ENCODE results near the gene STK35. TPM values are rescaled to one million over a fixed set of nuclear protein-coding genes. Genes with fewer than 3 reads are reported as not detected.
A peak's percentile ranks its signal among the peaks of the same experiment; 100 is the strongest.
"Not testable (repeated sequence)": the region's sequence is repeated elsewhere in the genome, so short reads cannot be mapped to it uniquely, and the experiment has no call there.

The STK35 gene
- total and polyA plus RNA-seq, 9 donors = 5.1 to 20.2 (median 13.2) TPM

DNA sequence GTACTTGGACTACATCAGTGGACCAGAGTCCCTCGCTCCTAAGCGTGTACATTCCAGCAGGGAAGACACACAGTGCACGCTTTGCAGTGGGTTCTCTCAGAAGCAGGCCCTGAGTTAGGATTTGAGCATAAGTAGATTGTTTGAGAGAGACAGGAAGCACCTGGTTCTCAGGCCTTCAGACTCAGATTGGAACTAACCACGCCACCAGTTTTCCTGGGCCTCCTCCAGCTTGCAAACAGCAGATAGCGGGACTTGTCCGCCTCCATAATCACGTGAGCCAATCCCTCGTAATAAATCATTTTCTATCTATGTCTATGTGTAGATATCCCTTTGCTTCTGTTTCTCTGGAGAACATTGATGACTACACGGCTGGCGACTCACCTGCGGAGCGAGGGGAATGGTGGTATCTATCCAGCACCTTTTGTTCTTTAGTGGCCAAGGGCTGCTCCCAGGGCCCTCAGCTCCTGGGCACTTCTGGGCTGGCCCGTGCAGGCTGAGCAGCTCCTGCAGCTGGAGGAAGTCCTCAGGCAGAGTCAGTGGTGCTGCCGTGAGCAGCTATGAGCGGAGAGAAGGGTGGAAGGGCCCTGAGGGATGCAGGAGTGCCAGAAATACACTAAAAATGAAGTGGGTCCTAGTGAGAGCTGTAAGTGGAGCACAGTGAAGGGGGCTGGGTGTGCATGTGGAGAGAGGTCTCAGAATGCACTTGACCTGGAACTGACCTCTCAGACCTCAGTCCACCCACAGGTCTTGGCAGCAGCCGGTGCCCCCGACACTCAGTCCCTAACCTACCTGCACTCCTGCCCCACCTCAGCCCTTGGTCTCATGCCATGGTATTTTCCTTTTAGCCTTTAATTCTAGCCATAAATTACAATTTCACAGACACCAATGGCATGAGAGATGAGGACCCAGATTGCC lies 76.9 kb downstream of the STK35 start:
- no peak for TF ChIP-seq POLR2A (IDR thresholded peaks at IDR 0.05)
- TF ChIP-seq EP300 (IDR thresholded peaks at IDR 0.05) = no peak
- TF ChIP-seq, protein P1, sequence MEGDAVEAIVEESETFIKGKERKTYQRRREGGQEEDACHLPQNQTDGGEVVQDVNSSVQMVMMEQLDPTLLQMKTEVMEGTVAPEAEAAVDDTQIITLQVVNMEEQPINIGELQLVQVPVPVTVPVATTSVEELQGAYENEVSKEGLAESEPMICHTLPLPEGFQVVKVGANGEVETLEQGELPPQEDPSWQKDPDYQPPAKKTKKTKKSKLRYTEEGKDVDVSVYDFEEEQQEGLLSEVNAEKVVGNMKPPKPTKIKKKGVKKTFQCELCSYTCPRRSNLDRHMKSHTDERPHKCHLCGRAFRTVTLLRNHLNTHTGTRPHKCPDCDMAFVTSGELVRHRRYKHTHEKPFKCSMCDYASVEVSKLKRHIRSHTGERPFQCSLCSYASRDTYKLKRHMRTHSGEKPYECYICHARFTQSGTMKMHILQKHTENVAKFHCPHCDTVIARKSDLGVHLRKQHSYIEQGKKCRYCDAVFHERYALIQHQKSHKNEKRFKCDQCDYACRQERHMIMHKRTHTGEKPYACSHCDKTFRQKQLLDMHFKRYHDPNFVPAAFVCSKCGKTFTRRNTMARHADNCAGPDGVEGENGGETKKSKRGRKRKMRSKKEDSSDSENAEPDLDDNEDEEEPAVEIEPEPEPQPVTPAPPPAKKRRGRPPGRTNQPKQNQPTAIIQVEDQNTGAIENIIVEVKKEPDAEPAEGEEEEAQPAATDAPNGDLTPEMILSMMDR (IDR thresholded peaks at IDR 0.05) = no peak
- WGBS, 3 donors = 16 to 20% (median 19%) methylated on average over 17 of the region's 17 CpGs
- Histone ChIP-seq H3K9me3 (no peaks in the 10 kb centered on the region), H3K27me3 (no peaks in the 10 kb centered on the region), H3K36me3 (no peaks in the 10 kb centered on the region), H3K4me1 (ENCODE audit: insufficient read depth) (peaks cover 1% of the 10 kb centered on the region), H3K4me3 (no peak overlapping the region), H3K27ac (no peak overlapping the region)
- intact Hi-C loops (cut with DNase I) = loop anchor here in 3 of 4 donors (5.0 to 10.0 kb wide), 3 partner anchors 94 to 414 kb away; no protein-coding TSS in a partner anchor
- DNase-seq = peak in 4 of 5 donors; percentile 27 to 44 (median 36)

DNA sequence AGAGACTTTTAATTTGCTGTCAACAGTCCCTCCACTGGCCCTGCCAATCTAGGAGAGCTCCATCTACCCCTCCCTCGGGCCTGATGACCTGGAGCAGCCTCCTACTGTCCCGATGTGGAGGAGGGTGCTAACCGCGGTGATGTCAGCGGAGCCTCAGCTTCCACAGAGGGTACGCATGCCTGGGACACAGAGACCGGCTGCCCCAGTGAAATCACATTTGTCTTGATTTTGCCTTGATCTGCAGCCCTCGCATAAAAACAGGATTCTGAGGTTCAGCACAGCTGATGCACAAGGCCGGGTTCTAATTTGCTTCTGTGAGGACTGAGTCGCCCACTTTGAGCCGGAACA lies 77.6 kb downstream of the STK35 start:
- Histone ChIP-seq H3K4me1 (ENCODE audit: insufficient read depth) (peaks cover 1% of the 10 kb centered on the region), H3K9me3 (no peaks in the 10 kb centered on the region), H3K27me3 (no peaks in the 10 kb centered on the region), H3K36me3 (no peaks in the 10 kb centered on the region), H3K4me3 (no peak overlapping the region), H3K27ac (no peak overlapping the region)
- DNase-seq = no peak
- 48 to 73% (median 59%) methylated on average over 11 of the region's 11 CpGs for WGBS, 3 donors
- intact Hi-C loops (cut with DNase I) = loop anchor here in 3 of 4 donors (5.0 to 10.0 kb wide), 3 partner anchors 94 to 414 kb away; no protein-coding TSS in a partner anchor
- TF ChIP-seq, protein P1 (IDR thresholded peaks at IDR 0.05) = no peak
- no peak for TF ChIP-seq EP300 (IDR thresholded peaks at IDR 0.05)
- TF ChIP-seq POLR2A (IDR thresholded peaks at IDR 0.05) = no peak

DNA sequence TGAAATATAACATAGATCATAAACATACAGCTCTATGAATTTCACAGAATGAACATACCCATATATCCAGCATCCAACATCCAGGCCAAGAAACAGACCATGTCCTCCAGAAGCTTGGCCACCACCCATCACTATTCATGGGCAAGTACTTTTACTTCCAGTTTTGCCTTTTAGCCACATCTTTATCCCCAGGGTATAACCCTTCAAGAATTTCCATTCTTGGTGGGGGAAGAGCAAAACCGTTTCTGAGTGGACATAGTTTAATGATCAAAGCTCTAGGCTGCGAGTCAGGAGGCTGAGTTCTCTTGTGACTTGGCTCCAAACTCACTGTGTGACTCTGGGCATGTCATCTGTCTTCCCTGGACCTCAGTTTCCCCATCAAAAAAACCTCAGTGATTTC lies 78.3 kb downstream of the STK35 start:
- Histone ChIP-seq H3K27me3 (no peaks in the 10 kb centered on the region), H3K4me1 (ENCODE audit: insufficient read depth) (peaks cover 1% of the 10 kb centered on the region), H3K27ac (no peak overlapping the region), H3K9me3 (no peaks in the 10 kb centered on the region), H3K36me3 (no peaks in the 10 kb centered on the region), H3K4me3 (no peak overlapping the region)
- TF ChIP-seq EP300 (IDR thresholded peaks at IDR 0.05) (no peak), POLR2A (IDR thresholded peaks at IDR 0.05) (no peak)
- TF ChIP-seq, protein P1 (IDR thresholded peaks at IDR 0.05) = no peak
- 75 to 86% (median 85%) methylated on average over 2 of the region's 2 CpGs for WGBS, 3 donors
- intact Hi-C loops (cut with DNase I) = loop anchor here in 3 of 4 donors (5.0 to 10.0 kb wide), 3 partner anchors 95 to 415 kb away; no protein-coding TSS in a partner anchor
- DNase-seq = no peak

DNA sequence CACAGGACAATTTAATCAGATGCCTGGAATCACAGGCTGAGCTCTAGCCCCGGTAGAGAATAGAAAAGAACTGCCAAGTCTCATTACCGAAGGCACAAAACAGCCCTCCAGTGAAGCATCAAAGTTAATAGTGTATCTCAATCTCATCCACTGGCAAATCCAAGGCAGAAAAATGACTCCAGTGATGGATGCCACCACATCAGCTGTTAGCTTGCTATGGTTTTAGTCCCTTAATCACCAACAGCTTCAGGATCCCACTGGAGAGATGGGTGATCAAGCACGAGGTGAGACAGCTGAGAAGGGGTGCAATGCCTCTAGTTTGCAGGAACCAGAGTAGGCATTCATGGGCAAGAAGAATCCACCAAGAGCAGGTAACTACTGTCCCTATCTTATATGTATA lies 81.8 kb downstream of the STK35 start:
- intact Hi-C loops (cut with DNase I) = no loop called here
- no peak overlapping the region for H3K27ac ChIP-seq
- TF ChIP-seq POLR2A (IDR thresholded peaks at IDR 0.05) (no peak), EP300 (IDR thresholded peaks at IDR 0.05) (no peak)
- TF ChIP-seq, protein P1 (IDR thresholded peaks at IDR 0.05) = no peak
- H3K9me3 ChIP-seq = no peaks in the 10 kb centered on the region
- peaks cover 1% of the 10 kb centered on the region for H3K4me1 ChIP-seq (ENCODE audit: insufficient read depth)
- H3K27me3 ChIP-seq = no peaks in the 10 kb centered on the region
- H3K4me3 ChIP-seq = no peak overlapping the region
- DNase-seq = no peak
- WGBS, 3 donors = 50 to 91% (median 82%) methylated on average over 3 of the region's 3 CpGs
- no peaks in the 10 kb centered on the region for H3K36me3 ChIP-seq

DNA sequence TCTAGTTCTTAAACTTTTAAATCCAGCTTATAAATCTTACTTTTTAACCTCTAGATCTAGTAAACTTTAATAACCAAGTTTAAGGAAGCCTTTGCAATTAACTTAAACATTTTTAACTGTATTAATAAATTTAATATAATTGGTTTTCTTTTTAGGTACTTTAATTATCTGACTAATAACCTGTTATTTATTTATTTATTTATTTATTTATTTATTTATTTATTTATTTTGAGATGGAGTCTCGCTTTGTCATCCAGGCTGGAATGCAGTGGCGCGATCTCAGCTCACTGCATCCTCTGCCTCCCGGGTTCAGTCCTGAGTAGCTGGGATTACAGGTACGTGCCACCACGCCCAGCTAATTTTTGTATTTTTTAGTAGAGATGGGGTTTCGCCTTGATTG lies 83.3 kb downstream of the STK35 start:
- H3K9me3 ChIP-seq; H3K4me3 ChIP-seq; intact Hi-C loops (cut with DNase I); H3K27ac ChIP-seq; H3K27me3 ChIP-seq; H3K36me3 ChIP-seq; DNase-seq; H3K4me1 ChIP-seq (ENCODE audit: insufficient read depth): not testable (repeated sequence)
- 95 to 96% (median 95%) methylated on average over 7 of the region's 7 CpGs for WGBS, 3 donors

Data from ovary (tissue), 9 donors.